ENCODE measurements around the gene MT2A. TPM values are rescaled to one million over a fixed set of nuclear protein-coding genes. Genes with fewer than 3 reads are reported as not detected.

Gene MT2A
- total and polyA plus RNA-seq, 2 of the 13 experiments (the other 11 are each of a cell fraction or from before 2014, with no cell fraction given) = 135 to 371 TPM

DNA sequence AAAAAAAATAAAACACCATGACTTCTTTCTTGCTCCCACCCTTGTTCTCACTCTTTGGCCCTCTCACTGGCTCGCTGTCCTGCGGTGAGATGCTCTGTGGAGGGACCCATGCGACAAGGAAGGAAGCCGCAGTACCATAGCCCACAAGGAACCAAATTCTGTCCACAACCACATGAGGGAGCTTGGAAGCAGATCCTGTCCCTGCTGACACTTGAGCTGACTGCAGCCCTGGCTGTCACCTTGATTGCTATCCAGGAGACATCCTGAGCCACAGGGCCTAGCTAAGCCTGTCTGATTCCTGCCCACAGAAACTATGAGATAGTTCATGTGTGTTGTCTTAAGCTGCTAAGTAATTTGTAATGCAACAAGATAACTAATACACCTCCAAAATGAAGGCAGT lies 4.8 kb upstream of the MT2A start (continued):
- TF ChIP-seq, protein P1, sequence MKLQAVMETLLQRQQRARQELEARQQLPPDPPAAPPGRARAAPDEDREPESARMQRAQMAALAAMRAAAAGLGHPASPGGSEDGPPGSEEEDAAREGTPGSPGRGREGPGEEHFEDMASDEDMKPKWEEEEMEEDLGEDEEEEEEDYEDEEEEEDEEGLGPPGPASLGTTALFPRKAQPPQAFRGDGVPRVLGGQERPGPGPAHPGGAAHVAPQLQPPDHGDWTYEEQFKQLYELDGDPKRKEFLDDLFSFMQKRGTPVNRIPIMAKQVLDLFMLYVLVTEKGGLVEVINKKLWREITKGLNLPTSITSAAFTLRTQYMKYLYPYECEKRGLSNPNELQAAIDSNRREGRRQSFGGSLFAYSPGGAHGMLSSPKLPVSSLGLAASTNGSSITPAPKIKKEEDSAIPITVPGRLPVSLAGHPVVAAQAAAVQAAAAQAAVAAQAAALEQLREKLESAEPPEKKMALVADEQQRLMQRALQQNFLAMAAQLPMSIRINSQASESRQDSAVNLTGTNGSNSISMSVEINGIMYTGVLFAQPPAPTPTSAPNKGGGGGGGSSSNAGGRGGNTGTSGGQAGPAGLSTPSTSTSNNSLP (IDR thresholded peaks at IDR 0.05; ENCODE audit: low read depth, low read length) = no peak
- TF ChIP-seq, protein P2, sequence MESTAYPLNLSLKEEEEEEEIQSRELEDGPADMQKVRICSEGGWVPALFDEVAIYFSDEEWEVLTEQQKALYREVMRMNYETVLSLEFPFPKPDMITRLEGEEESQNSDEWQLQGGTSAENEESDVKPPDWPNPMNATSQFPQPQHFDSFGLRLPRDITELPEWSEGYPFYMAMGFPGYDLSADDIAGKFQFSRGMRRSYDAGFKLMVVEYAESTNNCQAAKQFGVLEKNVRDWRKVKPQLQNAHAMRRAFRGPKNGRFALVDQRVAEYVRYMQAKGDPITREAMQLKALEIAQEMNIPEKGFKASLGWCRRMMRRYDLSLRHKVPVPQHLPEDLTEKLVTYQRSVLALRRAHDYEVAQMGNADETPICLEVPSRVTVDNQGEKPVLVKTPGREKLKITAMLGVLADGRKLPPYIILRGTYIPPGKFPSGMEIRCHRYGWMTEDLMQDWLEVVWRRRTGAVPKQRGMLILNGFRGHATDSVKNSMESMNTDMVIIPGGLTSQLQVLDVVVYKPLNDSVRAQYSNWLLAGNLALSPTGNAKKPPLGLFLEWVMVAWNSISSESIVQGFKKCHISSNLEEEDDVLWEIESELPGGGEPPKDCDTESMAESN (CRISPR knock-in tag; conservative IDR thresholded peaks at IDR 0.05) = no peak
- TF ChIP-seq MIER3 (CRISPR knock-in tag; IDR thresholded peaks at IDR 0.05; ENCODE audit: borderline replicate concordance) = peak; percentile 53; the same call in 1 of the 2 replicates
- TF ChIP-seq ATF7 (IDR thresholded peaks at IDR 0.05) = no peak
- no peak for TF ChIP-seq ATF7 (CRISPR knock-in tag; IDR thresholded peaks at IDR 0.05)
- TF ChIP-seq FOXK2 (IDR thresholded peaks at IDR 0.05) = no peak
- no peak for TF ChIP-seq ZNF253 (CRISPR knock-in tag; IDR thresholded peaks at IDR 0.05; ENCODE audit: borderline replicate concordance)
- no peak for TF ChIP-seq HNRNPLL (IDR thresholded peaks at IDR 0.05; ENCODE audit: low read depth, low read length, poor library complexity, severe bottlenecking)
- TF ChIP-seq ZBTB42 (CRISPR knock-in tag; IDR thresholded peaks at IDR 0.05) = no peak
- TF ChIP-seq KMT2B (CRISPR knock-in tag; IDR thresholded peaks at IDR 0.05) = no peak
- TF ChIP-seq, protein P3, sequence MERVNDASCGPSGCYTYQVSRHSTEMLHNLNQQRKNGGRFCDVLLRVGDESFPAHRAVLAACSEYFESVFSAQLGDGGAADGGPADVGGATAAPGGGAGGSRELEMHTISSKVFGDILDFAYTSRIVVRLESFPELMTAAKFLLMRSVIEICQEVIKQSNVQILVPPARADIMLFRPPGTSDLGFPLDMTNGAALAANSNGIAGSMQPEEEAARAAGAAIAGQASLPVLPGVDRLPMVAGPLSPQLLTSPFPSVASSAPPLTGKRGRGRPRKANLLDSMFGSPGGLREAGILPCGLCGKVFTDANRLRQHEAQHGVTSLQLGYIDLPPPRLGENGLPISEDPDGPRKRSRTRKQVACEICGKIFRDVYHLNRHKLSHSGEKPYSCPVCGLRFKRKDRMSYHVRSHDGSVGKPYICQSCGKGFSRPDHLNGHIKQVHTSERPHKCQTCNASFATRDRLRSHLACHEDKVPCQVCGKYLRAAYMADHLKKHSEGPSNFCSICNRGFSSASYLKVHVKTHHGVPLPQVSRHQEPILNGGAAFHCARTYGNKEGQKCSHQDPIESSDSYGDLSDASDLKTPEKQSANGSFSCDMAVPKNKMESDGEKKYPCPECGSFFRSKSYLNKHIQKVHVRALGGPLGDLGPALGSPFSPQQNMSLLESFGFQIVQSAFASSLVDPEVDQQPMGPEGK (CRISPR knock-in tag; IDR thresholded peaks at IDR 0.05) = no peak
- no peak for TF ChIP-seq NFKBIZ (CRISPR knock-in tag; IDR thresholded peaks at IDR 0.05)
- no peak for TF ChIP-seq RFXAP (CRISPR knock-in tag; IDR thresholded peaks at IDR 0.05; ENCODE audit: borderline replicate concordance)
- TF ChIP-seq ZC3H13 (CRISPR knock-in tag; IDR thresholded peaks at IDR 0.05) = no peak
- TF ChIP-seq FOXA1 (IDR thresholded peaks at IDR 0.05) = no peak
- TF ChIP-seq FOXA1 (CRISPR knock-in tag; IDR thresholded peaks at IDR 0.05) = no peak
- TF ChIP-seq, protein P4, sequence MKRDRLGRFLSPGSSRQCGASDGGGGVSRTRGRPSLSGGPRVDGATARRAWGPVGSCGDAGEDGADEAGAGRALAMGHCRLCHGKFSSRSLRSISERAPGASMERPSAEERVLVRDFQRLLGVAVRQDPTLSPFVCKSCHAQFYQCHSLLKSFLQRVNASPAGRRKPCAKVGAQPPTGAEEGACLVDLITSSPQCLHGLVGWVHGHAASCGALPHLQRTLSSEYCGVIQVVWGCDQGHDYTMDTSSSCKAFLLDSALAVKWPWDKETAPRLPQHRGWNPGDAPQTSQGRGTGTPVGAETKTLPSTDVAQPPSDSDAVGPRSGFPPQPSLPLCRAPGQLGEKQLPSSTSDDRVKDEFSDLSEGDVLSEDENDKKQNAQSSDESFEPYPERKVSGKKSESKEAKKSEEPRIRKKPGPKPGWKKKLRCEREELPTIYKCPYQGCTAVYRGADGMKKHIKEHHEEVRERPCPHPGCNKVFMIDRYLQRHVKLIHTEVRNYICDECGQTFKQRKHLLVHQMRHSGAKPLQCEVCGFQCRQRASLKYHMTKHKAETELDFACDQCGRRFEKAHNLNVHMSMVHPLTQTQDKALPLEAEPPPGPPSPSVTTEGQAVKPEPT (CRISPR knock-in tag; IDR thresholded peaks at IDR 0.05; ENCODE audit: low read depth) = no peak
- no peak for TF ChIP-seq SRSF1 (optimal IDR thresholded peaks at IDR 0.05; ENCODE audit: low read depth, low read length)
- TF ChIP-seq, protein P5, sequence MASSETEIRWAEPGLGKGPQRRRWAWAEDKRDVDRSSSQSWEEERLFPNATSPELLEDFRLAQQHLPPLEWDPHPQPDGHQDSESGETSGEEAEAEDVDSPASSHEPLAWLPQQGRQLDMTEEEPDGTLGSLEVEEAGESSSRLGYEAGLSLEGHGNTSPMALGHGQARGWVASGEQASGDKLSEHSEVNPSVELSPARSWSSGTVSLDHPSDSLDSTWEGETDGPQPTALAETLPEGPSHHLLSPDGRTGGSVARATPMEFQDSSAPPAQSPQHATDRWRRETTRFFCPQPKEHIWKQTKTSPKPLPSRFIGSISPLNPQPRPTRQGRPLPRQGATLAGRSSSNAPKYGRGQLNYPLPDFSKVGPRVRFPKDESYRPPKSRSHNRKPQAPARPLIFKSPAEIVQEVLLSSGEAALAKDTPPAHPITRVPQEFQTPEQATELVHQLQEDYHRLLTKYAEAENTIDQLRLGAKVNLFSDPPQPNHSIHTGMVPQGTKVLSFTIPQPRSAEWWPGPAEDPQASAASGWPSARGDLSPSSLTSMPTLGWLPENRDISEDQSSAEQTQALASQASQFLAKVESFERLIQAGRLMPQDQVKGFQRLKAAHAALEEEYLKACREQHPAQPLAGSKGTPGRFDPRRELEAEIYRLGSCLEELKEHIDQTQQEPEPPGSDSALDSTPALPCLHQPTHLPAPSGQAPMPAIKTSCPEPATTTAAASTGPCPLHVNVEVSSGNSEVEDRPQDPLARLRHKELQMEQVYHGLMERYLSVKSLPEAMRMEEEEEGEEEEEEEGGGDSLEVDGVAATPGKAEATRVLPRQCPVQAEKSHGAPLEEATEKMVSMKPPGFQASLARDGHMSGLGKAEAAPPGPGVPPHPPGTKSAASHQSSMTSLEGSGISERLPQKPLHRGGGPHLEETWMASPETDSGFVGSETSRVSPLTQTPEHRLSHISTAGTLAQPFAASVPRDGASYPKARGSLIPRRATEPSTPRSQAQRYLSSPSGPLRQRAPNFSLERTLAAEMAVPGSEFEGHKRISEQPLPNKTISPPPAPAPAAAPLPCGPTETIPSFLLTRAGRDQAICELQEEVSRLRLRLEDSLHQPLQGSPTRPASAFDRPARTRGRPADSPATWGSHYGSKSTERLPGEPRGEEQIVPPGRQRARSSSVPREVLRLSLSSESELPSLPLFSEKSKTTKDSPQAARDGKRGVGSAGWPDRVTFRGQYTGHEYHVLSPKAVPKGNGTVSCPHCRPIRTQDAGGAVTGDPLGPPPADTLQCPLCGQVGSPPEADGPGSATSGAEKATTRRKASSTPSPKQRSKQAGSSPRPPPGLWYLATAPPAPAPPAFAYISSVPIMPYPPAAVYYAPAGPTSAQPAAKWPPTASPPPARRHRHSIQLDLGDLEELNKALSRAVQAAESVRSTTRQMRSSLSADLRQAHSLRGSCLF (CRISPR knock-in tag; IDR thresholded peaks at IDR 0.05; ENCODE audit: borderline replicate concordance) = no peak
- TF ChIP-seq SMYD3 (CRISPR knock-in tag; IDR thresholded peaks at IDR 0.05) = no peak
